NK-92 (cell line): ENCODE measurements around the gene HSD17B8.

ENCODE experiments used
- DNase-seq: peaks from one replicate; lab custom pipeline; 2025; ENCODE audit not compliant: unreplicated experiment; lab: John Stamatoyannopoulos, UW

The HSD17B8 gene

GRCh38 chr6:33204415-33205190 is at the start of gene HSD17B8:
HSD17B8 (plus strand) TSS chr6:33204655; CDS start chr6:33204669, 14 bp downstream.
- DNase-seq, result no peak

- DNase-seq, result no peak
These were observed 47.9 kb upstream of the HSD17B8 start for GRCh38 chr6:33156561-33156960.

- no peak for DNase-seq
These were observed 47.5 kb upstream of the HSD17B8 start for GRCh38 chr6:33156964-33157363.

GRCh38 chr6:33160096-33160495 is 44.4 kb upstream of the HSD17B8 start:
- DNase-seq, result no peak

- DNase-seq, result no peak
These were observed 43.6 kb upstream of the HSD17B8 start for GRCh38 chr6:33160728-33161344.

- no peak for DNase-seq
These were observed 42.8 kb upstream of the HSD17B8 start for GRCh38 chr6:33161354-33162331.

GRCh38 chr6:33163540-33163939 is 40.9 kb upstream of the HSD17B8 start:
- no peak for DNase-seq

GRCh38 chr6:33164176-33164575 is 40.3 kb upstream of the HSD17B8 start:
- no peak for DNase-seq

GRCh38 chr6:33164665-33165373 is 39.6 kb upstream of the HSD17B8 start:
- DNase-seq, result no peak

- DNase-seq, result no peak
These were observed 38.7 kb upstream of the HSD17B8 start for GRCh38 chr6:33165581-33166258.

GRCh38 chr6:33166363-33166762 is 38.1 kb upstream of the HSD17B8 start:
- DNase-seq, result no peak

- no peak for DNase-seq
These were observed 37.6 kb upstream of the HSD17B8 start for GRCh38 chr6:33166811-33167210.

GRCh38 chr6:33167374-33168283 is 36.8 kb upstream of the HSD17B8 start:
- DNase-seq, result no peak

GRCh38 chr6:33168284-33168601 is 36.2 kb upstream of the HSD17B8 start:
- no peak for DNase-seq

GRCh38 chr6:33168639-33169038 is 35.8 kb upstream of the HSD17B8 start:
- no peak for DNase-seq

GRCh38 chr6:33169291-33170175 is 34.9 kb upstream of the HSD17B8 start:
- no peak for DNase-seq

- no peak for DNase-seq
These were observed 34.1 kb upstream of the HSD17B8 start for GRCh38 chr6:33170176-33171015.
